MM.1S (cell line): Measurements from ENCODE around the gene MIEF1.

Experiments
- EZH2 ChIP-seq: fragments of 300-600 bp; sonication (generic); optimal IDR thresholded peaks from 2 replicates; pipeline ENCODE3; 2017; ENCODE audit warnings: low read depth, mild to moderate bottlenecking, antibody characterized with exemption, low read length, mixed read lengths
- TF ChIP-seq, protein P1 (sequence below): fragments of 300-600 bp; sonication (generic); IDR thresholded peaks from 2 replicates; pipeline ENCODE4 v1.5.1; 2016; ENCODE audit warnings: antibody characterized with exemption, low read length, mixed read lengths

- TF ChIP-seq, protein P1, sequence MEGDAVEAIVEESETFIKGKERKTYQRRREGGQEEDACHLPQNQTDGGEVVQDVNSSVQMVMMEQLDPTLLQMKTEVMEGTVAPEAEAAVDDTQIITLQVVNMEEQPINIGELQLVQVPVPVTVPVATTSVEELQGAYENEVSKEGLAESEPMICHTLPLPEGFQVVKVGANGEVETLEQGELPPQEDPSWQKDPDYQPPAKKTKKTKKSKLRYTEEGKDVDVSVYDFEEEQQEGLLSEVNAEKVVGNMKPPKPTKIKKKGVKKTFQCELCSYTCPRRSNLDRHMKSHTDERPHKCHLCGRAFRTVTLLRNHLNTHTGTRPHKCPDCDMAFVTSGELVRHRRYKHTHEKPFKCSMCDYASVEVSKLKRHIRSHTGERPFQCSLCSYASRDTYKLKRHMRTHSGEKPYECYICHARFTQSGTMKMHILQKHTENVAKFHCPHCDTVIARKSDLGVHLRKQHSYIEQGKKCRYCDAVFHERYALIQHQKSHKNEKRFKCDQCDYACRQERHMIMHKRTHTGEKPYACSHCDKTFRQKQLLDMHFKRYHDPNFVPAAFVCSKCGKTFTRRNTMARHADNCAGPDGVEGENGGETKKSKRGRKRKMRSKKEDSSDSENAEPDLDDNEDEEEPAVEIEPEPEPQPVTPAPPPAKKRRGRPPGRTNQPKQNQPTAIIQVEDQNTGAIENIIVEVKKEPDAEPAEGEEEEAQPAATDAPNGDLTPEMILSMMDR, result no peak
- no peak for TF ChIP-seq EZH2
Observed at GRCh38 chr22:39463931-39464390, 38.1 kb upstream of the MIEF1 start.
